ENCODE results near the gene PLA2G6. TPM values are rescaled to one million over a fixed set of nuclear protein-coding genes. Genes with fewer than 3 reads are reported as not detected.

PLA2G6 gene
- total RNA-seq, 1 experiment from 2014 or later: 16.2 TPM

- ChIA-PET CTCF (interaction anchor here (1.3 kb wide), 1 partner anchor 11 kb away, joined by 3 read pairs; no protein-coding TSS in a partner anchor), POLR2A (no interaction called here)
- TF ChIP-seq TCF7L2 (IDR thresholded peaks at IDR 0.05; ENCODE audit: low read depth, low read length) (no peak), CTCF (IDR thresholded peaks at IDR 0.05) (no peak), SIN3A (IDR thresholded peaks at IDR 0.05; ENCODE audit: borderline replicate concordance, insufficient read depth, low read depth, low read length) (no peak), POLR2AphosphoS5 (IDR thresholded peaks at IDR 0.05; ENCODE audit: low read depth, low read length) (no peak), REST (IDR thresholded peaks at IDR 0.05; ENCODE audit: insufficient read depth in 1 of 2, low read depth in 2 of 2, low read length in 1 of 2) (no peak)
- peak; percentile 27; the same call in 1 of the 2 replicates for ATAC-seq
- no peaks in the 10 kb centered on the region for H3K9me3 ChIP-seq (ENCODE audit: control insufficient read depth, insufficient read depth, low read depth, low read length)
- H3K4me3 ChIP-seq (ENCODE audit: low read depth in 2 of 2, low read length in 2 of 2): no peak overlapping the region
- in situ Hi-C loops (cut with HindIII; ENCODE audit: low pct_unique_long_range_greater_than_20kb, low sequenced_read_pairs): no loop called here
- BruUV-seq (replicated peaks): no TSS peak
- H3K4me1 ChIP-seq (ENCODE audit: control insufficient read depth, insufficient read depth, low read length): no peaks in the 10 kb centered on the region; the same call in 1 of the 2 replicates
- DNase-seq (ENCODE audit: low read depth, low spot score): no peak
- intact Hi-C loops (cut with micrococcal nuclease; ENCODE audit: unreplicated experiment): no loop called here
- no peak overlapping the region for H3K27ac ChIP-seq (ENCODE audit: low read length)
- no peaks in the 10 kb centered on the region for H3K36me3 ChIP-seq (ENCODE audit: control insufficient read depth, insufficient read depth, low read length)
- H3K27me3 ChIP-seq (ENCODE audit: control insufficient read depth, insufficient read depth, low read length): no peaks in the 10 kb centered on the region
Measured at GRCh38 chr22:38086001-38086845, 95.4 kb downstream of the PLA2G6 start.

GRCh38 chr22:38085501-38085900 is 96.1 kb downstream of the PLA2G6 start:
- TF ChIP-seq REST (IDR thresholded peaks at IDR 0.05; ENCODE audit: insufficient read depth in 1 of 2, low read depth in 2 of 2, low read length in 1 of 2) (no peak), SIN3A (IDR thresholded peaks at IDR 0.05; ENCODE audit: borderline replicate concordance, insufficient read depth, low read depth, low read length) (no peak), CTCF (IDR thresholded peaks at IDR 0.05) (no peak), POLR2AphosphoS5 (IDR thresholded peaks at IDR 0.05; ENCODE audit: low read depth, low read length) (no peak), TCF7L2 (IDR thresholded peaks at IDR 0.05; ENCODE audit: low read depth, low read length) (no peak)
- H3K4me3 ChIP-seq (ENCODE audit: low read depth in 2 of 2, low read length in 2 of 2): no peak overlapping the region
- in situ Hi-C loops (cut with HindIII; ENCODE audit: low pct_unique_long_range_greater_than_20kb, low sequenced_read_pairs) (no loop called here), intact Hi-C loops (cut with micrococcal nuclease; ENCODE audit: unreplicated experiment) (no loop called here)
- ChIA-PET CTCF (interaction anchor here (0.5 to 1.3 kb wide), 2 partner anchors 12 to 393 kb away, joined by 3 to 8 read pairs; no protein-coding TSS in a partner anchor), POLR2A (no interaction called here)
- no peaks in the 10 kb centered on the region for H3K36me3 ChIP-seq (ENCODE audit: control insufficient read depth, insufficient read depth, low read length)
- H3K27me3 ChIP-seq (ENCODE audit: control insufficient read depth, insufficient read depth, low read length): no peaks in the 10 kb centered on the region
- BruUV-seq (replicated peaks): no TSS peak
- no peaks in the 10 kb centered on the region for H3K9me3 ChIP-seq (ENCODE audit: control insufficient read depth, insufficient read depth, low read depth, low read length)
- DNase-seq (ENCODE audit: low read depth, low spot score) (no peak), ATAC-seq (no peak)
- H3K27ac ChIP-seq (ENCODE audit: low read length): no peak overlapping the region
- no peaks in the 10 kb centered on the region; the same call in 1 of the 2 replicates for H3K4me1 ChIP-seq (ENCODE audit: control insufficient read depth, insufficient read depth, low read length)
